HAP-1 (cell line): ENCODE measurements around the gene TLCD3A.
"Not testable (repeated sequence)": the region's sequence is repeated elsewhere in the genome, so short reads cannot be mapped to it uniquely, and the experiment has no call there.

ENCODE experiments used
- DNase-seq, 2 experiments: peaks; one replicate each; pipeline ENCODE4 v3.0.0-alpha.2; 2016 to 2020; ENCODE audit warnings: low spot score in 2 of 2
- H3K27me3 ChIP-seq: fragments of 250-450 bp; sonication (Bioruptor Pico); 2 replicates; pipeline ENCODE4 v1.5.1; 2020; ENCODE audit warnings: low read depth, mild to moderate bottlenecking, moderate library complexity
- H3K36me3 ChIP-seq: fragments of 250-450 bp; sonication (Bioruptor Pico); replicated peaks from 2 replicates; pipeline ENCODE4 v1.5.1; 2020; ENCODE audit warnings: mild to moderate bottlenecking
- H3K4me1 ChIP-seq: fragments of 250-450 bp; sonication (Bioruptor Pico); 2 replicates; pipeline ENCODE4 v1.5.1; 2020; ENCODE audit warnings: mild to moderate bottlenecking
- H3K4me3 ChIP-seq: fragments of 250-450 bp; sonication (Bioruptor Pico); 2 replicates; pipeline ENCODE4 v1.5.1; 2020; ENCODE audit warnings: mild to moderate bottlenecking, moderate library complexity
- H3K9me3 ChIP-seq: fragments of 250-450 bp; sonication (Bioruptor Pico); 2 replicates; pipeline ENCODE4 v1.5.1; 2020; ENCODE audit warnings: mild to moderate bottlenecking, moderate library complexity
- in situ Hi-C: fragments of 300-500 bp; cut with MboI; formaldehyde crosslinking; loops from 3 replicates; pipeline ENCODE4 v1.14.3; 2020; ENCODE audit warnings: low sequenced_read_pairs, inconsistent platforms, mixed read lengths

Gene TLCD3A

DNA sequence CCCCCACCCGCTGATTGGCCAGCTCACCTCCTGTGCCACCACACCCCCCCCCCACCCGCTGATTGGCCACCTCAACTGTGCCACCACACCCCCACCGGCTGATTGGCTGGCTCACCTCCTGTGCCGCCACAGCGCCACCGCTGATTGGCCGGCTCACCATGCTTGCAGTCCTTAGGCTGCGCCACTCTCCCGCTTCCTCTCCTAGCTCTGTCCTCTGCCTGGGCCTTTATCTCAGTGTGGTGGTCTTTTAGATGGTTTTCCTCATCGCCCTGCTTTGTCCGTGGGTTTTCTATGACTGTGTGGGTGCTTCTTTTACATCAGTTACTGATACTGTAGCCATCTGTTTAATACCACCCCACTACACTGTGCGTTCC is 58.5 kb downstream of the TLCD3A start:
- DNase-seq, H3K4me3 ChIP-seq, in situ Hi-C loops, H3K9me3 ChIP-seq, H3K27me3 ChIP-seq, H3K4me1 ChIP-seq: not testable (repeated sequence)
- H3K36me3 ChIP-seq = peaks cover 57% of the 10 kb centered on the region

DNA sequence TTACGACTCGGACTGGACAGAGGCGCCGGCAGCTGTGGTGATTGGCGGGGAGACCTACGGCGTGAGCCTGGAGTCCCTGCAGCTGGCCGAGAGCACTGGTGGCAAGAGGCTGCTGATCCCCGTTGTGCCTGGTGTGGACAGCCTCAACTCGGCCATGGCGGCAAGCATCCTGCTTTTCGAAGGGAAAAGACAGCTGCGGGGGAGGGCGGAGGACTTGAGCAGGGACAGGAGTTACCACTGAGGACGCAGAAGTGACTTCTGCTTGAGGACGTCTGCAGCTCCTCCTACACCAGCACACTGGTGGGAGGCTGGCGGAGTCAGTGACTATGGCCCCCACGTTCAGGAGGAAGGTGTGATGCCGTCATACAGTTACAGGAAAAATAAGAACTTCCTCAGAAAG is 59.4 kb downstream of the TLCD3A start:
- in situ Hi-C loops = no loop called here
- Histone ChIP-seq H3K27me3 (no peaks in the 10 kb centered on the region), H3K4me1 (peaks cover 5% of the 10 kb centered on the region), H3K36me3 (peaks cover 53% of the 10 kb centered on the region), H3K4me3 (no peak overlapping the region), H3K9me3 (no peaks in the 10 kb centered on the region)
- DNase-seq = no peak

DNA sequence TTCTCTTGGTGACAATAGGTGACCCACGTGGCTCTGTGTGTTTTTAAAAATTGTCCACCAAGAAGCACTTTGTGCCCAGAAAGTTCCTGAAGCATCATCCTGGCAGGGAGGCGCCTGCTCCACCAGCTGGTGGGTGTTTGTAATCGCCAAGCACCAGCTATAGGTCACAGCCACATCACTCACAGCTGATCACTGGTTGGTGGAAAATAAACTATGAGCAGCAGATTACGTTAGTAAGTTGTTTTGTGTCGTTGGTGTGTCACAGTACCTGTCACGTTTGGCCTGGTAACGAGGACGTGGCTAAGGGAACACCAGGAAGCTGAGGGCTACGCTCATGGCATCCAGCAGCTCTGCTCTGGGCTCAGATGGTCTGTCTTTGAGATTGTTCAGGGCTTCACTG is 59.9 kb downstream of the TLCD3A start:
- DNase-seq = no peak
- peaks cover 48% of the 10 kb centered on the region for H3K36me3 ChIP-seq

More for the DNA sequence above, 59.9 kb downstream of the TLCD3A start:
- Histone ChIP-seq H3K4me1 (peaks cover 5% of the 10 kb centered on the region), H3K9me3 (no peaks in the 10 kb centered on the region), H3K27me3 (no peaks in the 10 kb centered on the region), H3K4me3 (no peak overlapping the region)
- in situ Hi-C loops = no loop called here
